Measurements from ENCODE around the gene ABCA2. TPM values are rescaled to one million over a fixed set of nuclear protein-coding genes. Genes with fewer than 3 reads are reported as not detected.

The ABCA2 gene
- total RNA-seq, 1 experiment from 2014 or later: 19.2 TPM

DNA sequence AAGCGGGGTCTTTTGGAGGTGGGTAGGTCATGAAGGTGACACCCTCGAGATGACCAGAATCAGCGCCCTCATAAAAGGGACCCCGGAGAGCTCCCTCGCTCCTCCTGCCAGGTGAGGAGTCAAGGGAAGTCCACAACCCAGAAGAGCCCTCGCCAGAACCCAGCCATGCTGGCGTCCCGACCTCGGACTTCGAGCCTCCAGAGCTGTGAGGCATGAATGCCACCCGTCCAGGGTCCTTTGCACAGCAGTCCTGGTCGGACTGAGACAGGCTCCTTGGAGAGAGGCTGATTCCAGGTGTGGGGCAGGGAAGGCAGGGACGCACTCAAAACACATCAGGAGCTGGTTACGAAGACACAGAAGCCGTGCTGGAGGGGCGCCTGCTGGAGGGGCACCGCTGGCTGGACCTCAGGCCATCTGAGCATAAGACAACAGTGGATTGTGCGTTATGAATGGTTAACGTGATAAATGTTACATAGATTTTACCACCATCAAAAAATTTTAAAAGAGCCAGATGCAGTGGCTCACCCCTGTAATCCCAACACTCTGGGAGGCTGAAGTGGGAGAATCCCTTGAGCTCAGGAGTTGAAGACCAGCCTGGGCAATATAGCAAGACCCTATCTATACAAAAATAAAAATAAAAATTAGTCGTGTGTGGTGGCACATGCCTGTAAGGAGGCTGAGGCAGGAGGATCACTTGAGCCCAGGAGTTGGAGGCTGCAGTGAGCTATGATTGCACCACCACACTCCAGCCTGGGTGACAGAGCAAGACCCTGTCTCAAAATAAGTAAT is 26.0 kb downstream of the ABCA2 start (continued):
- TF ChIP-seq, protein P1, sequence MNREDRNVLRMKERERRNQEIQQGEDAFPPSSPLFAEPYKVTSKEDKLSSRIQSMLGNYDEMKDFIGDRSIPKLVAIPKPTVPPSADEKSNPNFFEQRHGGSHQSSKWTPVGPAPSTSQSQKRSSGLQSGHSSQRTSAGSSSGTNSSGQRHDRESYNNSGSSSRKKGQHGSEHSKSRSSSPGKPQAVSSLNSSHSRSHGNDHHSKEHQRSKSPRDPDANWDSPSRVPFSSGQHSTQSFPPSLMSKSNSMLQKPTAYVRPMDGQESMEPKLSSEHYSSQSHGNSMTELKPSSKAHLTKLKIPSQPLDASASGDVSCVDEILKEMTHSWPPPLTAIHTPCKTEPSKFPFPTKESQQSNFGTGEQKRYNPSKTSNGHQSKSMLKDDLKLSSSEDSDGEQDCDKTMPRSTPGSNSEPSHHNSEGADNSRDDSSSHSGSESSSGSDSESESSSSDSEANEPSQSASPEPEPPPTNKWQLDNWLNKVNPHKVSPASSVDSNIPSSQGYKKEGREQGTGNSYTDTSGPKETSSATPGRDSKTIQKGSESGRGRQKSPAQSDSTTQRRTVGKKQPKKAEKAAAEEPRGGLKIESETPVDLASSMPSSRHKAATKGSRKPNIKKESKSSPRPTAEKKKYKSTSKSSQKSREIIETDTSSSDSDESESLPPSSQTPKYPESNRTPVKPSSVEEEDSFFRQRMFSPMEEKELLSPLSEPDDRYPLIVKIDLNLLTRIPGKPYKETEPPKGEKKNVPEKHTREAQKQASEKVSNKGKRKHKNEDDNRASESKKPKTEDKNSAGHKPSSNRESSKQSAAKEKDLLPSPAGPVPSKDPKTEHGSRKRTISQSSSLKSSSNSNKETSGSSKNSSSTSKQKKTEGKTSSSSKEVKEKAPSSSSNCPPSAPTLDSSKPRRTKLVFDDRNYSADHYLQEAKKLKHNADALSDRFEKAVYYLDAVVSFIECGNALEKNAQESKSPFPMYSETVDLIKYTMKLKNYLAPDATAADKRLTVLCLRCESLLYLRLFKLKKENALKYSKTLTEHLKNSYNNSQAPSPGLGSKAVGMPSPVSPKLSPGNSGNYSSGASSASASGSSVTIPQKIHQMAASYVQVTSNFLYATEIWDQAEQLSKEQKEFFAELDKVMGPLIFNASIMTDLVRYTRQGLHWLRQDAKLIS (CRISPR knock-in tag; IDR thresholded peaks at IDR 0.05; ENCODE audit: borderline replicate concordance): no peak
- TF ChIP-seq ZNF138 (CRISPR knock-in tag; conservative IDR thresholded peaks at IDR 0.05) (no peak), ZNF219 (CRISPR knock-in tag; IDR thresholded peaks at IDR 0.05; ENCODE audit: borderline replicate concordance) (no peak), JUN (CRISPR knock-in tag; IDR thresholded peaks at IDR 0.05) (no peak), NFYB (CRISPR knock-in tag; conservative IDR thresholded peaks at IDR 0.05; ENCODE audit: low read depth) (no peak), TP53 (CRISPR knock-in tag; IDR thresholded peaks at IDR 0.05) (no peak), NFE2L1 (CRISPR knock-in tag; IDR thresholded peaks at IDR 0.05) (no peak)
- TF ChIP-seq, protein P2, sequence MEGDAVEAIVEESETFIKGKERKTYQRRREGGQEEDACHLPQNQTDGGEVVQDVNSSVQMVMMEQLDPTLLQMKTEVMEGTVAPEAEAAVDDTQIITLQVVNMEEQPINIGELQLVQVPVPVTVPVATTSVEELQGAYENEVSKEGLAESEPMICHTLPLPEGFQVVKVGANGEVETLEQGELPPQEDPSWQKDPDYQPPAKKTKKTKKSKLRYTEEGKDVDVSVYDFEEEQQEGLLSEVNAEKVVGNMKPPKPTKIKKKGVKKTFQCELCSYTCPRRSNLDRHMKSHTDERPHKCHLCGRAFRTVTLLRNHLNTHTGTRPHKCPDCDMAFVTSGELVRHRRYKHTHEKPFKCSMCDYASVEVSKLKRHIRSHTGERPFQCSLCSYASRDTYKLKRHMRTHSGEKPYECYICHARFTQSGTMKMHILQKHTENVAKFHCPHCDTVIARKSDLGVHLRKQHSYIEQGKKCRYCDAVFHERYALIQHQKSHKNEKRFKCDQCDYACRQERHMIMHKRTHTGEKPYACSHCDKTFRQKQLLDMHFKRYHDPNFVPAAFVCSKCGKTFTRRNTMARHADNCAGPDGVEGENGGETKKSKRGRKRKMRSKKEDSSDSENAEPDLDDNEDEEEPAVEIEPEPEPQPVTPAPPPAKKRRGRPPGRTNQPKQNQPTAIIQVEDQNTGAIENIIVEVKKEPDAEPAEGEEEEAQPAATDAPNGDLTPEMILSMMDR (IDR thresholded peaks at IDR 0.05): no peak
- TF ChIP-seq, protein P3, sequence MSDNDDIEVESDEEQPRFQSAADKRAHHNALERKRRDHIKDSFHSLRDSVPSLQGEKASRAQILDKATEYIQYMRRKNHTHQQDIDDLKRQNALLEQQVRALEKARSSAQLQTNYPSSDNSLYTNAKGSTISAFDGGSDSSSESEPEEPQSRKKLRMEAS (CRISPR knock-in tag; IDR thresholded peaks at IDR 0.05): no peak

DNA sequence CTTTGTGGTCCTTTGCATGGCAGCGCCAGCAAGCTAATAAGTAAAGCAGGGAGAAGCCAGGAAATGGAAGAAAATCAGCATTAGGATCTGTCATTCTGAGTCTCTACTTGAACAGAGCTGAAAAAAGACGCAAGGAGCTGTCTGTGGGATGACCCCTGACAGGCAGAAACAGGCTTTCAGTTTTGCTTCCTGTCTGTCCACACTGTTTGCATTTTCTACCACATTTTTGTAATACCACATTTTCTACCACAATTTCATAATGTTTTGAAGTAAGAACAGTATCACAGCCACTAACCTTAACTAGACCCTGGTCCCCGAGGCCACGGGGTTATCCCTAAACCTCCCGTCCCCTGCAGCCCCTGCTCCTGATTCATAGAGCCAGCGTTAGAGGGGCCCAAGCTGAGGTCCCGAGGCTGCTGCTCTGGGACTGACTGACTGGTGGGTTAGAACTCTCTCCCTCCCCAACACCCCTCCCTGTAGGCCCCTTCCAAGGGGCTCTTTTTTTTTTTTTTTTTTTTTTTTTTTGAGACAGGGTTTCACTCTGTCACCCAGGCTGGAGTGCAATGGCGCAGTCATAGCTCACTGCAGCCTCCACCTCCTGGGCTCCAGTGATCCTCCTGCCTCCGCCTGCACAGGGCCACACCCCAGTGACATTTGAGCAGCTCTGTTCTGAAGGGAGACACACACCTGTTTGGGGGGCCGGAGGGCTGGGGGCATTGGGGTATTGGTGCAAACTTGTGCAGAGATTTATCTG is 27.7 kb downstream of the ABCA2 start:
- CTCF ChIA-PET: interaction anchor here (0.9 to 3.2 kb wide), 8 partner anchors 8 to 158 kb away, joined by 3 to 20 read pairs (median 5); partner anchors contain the start of genes AJM1 and PAXX
- TF ChIP-seq, protein P4, sequence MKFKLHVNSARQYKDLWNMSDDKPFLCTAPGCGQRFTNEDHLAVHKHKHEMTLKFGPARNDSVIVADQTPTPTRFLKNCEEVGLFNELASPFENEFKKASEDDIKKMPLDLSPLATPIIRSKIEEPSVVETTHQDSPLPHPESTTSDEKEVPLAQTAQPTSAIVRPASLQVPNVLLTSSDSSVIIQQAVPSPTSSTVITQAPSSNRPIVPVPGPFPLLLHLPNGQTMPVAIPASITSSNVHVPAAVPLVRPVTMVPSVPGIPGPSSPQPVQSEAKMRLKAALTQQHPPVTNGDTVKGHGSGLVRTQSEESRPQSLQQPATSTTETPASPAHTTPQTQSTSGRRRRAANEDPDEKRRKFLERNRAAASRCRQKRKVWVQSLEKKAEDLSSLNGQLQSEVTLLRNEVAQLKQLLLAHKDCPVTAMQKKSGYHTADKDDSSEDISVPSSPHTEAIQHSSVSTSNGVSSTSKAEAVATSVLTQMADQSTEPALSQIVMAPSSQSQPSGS (CRISPR knock-in tag; IDR thresholded peaks at IDR 0.05; ENCODE audit: borderline replicate concordance, low read depth): no peak
- TF ChIP-seq CREB1 (CRISPR knock-in tag; IDR thresholded peaks at IDR 0.05) (no peak), FOXP1 (CRISPR knock-in tag; IDR thresholded peaks at IDR 0.05; ENCODE audit: borderline replicate concordance) (no peak), ZNF232 (CRISPR knock-in tag; IDR thresholded peaks at IDR 0.05) (no peak), ZNF219 (CRISPR knock-in tag; IDR thresholded peaks at IDR 0.05; ENCODE audit: borderline replicate concordance) (no peak), ZNF396 (CRISPR knock-in tag; IDR thresholded peaks at IDR 0.05; ENCODE audit: borderline replicate concordance) (no peak), SP1 (CRISPR knock-in tag; conservative IDR thresholded peaks at IDR 0.05) (no peak)
- TF ChIP-seq, protein P5, sequence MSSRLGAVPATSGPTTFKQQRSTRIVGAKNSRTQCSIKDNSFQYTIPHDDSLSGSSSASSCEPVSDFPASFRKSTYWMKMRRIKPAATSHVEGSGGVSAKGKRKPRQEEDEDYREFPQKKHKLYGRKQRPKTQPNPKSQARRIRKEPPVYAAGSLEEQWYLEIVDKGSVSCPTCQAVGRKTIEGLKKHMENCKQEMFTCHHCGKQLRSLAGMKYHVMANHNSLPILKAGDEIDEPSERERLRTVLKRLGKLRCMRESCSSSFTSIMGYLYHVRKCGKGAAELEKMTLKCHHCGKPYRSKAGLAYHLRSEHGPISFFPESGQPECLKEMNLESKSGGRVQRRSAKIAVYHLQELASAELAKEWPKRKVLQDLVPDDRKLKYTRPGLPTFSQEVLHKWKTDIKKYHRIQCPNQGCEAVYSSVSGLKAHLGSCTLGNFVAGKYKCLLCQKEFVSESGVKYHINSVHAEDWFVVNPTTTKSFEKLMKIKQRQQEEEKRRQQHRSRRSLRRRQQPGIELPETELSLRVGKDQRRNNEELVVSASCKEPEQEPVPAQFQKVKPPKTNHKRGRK (CRISPR knock-in tag; IDR thresholded peaks at IDR 0.05; ENCODE audit: borderline replicate concordance): no peak
- TF ChIP-seq, protein P6, sequence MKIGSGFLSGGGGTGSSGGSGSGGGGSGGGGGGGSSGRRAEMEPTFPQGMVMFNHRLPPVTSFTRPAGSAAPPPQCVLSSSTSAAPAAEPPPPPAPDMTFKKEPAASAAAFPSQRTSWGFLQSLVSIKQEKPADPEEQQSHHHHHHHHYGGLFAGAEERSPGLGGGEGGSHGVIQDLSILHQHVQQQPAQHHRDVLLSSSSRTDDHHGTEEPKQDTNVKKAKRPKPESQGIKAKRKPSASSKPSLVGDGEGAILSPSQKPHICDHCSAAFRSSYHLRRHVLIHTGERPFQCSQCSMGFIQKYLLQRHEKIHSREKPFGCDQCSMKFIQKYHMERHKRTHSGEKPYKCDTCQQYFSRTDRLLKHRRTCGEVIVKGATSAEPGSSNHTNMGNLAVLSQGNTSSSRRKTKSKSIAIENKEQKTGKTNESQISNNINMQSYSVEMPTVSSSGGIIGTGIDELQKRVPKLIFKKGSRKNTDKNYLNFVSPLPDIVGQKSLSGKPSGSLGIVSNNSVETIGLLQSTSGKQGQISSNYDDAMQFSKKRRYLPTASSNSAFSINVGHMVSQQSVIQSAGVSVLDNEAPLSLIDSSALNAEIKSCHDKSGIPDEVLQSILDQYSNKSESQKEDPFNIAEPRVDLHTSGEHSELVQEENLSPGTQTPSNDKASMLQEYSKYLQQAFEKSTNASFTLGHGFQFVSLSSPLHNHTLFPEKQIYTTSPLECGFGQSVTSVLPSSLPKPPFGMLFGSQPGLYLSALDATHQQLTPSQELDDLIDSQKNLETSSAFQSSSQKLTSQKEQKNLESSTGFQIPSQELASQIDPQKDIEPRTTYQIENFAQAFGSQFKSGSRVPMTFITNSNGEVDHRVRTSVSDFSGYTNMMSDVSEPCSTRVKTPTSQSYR (CRISPR knock-in tag; IDR thresholded peaks at IDR 0.05): no peak

More for the DNA sequence above, 27.7 kb downstream of the ABCA2 start:
- Mint-ChIP-seq H3K9me3 (peaks cover 8% of the 10 kb centered on the region), H3K4me1 (0 out of 2 replicates have a peak, but pooled peaks cover 4% of the 10 kb centered on the region), H3K4me3 (no peak overlapping the region), H3K36me3 (peaks cover 6% of the 10 kb centered on the region; the same call in 1 of the 2 replicates), H3K27me3 (ENCODE audit: low read depth) (peaks cover 6% of the 10 kb centered on the region; the same call in 1 of the 2 replicates), H3K27ac (no peak overlapping the region)
- POLR2A ChIA-PET: interaction anchor here (0.6 to 1.8 kb wide), 2 partner anchors 8 to 9 kb away, joined by 3 to 4 read pairs; no protein-coding TSS in a partner anchor
- ATAC-seq: no peak
- DNase-seq (ENCODE audit: low spot score): no peak
